SK-N-MC (cell line): Measurements from ENCODE around the gene MUC20.

Experiments
- EZH2 ChIP-seq: fragments of 200-600 bp; sonication (generic); IDR thresholded peaks from one replicate; pipeline ENCODE4 v1.6.1; 2017; ENCODE audit warnings: antibody characterized with exemption
- POLR2AphosphoS5 ChIP-seq: IDR thresholded peaks from 2 replicates; pipeline ENCODE4 v1.6.1; 2012; ENCODE audit warnings: mild to moderate bottlenecking, low read depth, low read length, borderline replicate concordance

GRCh38 chr3:195732940-195733339 is 12.2 kb downstream of the MUC20 start:
- TF ChIP-seq EZH2 (no peak), POLR2AphosphoS5 (no peak)
